ENCODE measurements around the gene ROBO1.

GRCh38 chr3:79074558-79074957 is 693.2 kb downstream of the ROBO1 start:
- TF ChIP-seq EZH2 (IDR thresholded peaks at IDR 0.05) = no peak
- TF ChIP-seq POLR2AphosphoS5 (IDR thresholded peaks at IDR 0.05; ENCODE audit: borderline replicate concordance, low read depth, low read length) = no peak

Data from SK-N-MC (cell line).